Stimulated activated naive CD8-positive, alpha-beta T cell treated with anti-CD3 and anti-CD28 coated beads, Interleukin-15, amount 100 ng/mL, for 72 hours (primary cell): Measurements from ENCODE around the gene LHX1.
A peak's percentile ranks its signal among the peaks of the same experiment; 100 is the strongest.

Experiments
- ATAC-seq: fragments of 150-1000 bp; cut with Tn5 transposase; 2 replicates; pipeline ENCODE4 v1.10.0; 2021; ENCODE audit warnings: mild to moderate bottlenecking, moderate library complexity
- DNase-seq, 2 donors: peaks; one replicate each; pipeline ENCODE4 v3.0.0; 2021 to 2022
- H3K27ac Mint-ChIP-seq, 2 donors: one replicate each; pipeline ENCODE4 v1.8.0; 2022; ENCODE audit warnings: mild to moderate bottlenecking in 2 of 2, mixed read lengths in 2 of 2, moderate library complexity in 2 of 2
- H3K27me3 Mint-ChIP-seq: one replicate; pipeline ENCODE4 v1.8.0; 2022; ENCODE audit warnings: mixed read lengths
- H3K4me1 Mint-ChIP-seq: one replicate; pipeline ENCODE4 v1.8.0; 2022; ENCODE audit warnings: mild to moderate bottlenecking, mixed read lengths
- H3K4me3 Mint-ChIP-seq, 2 donors: one replicate each; pipeline ENCODE4 v1.8.0; 2022; ENCODE audit warnings: mild to moderate bottlenecking in 2 of 2, mixed read lengths in 2 of 2, moderate library complexity in 1 of 2
- H3K9me3 Mint-ChIP-seq, 2 donors: one replicate each; pipeline ENCODE4 v1.8.0; 2022; ENCODE audit warnings: mixed read lengths in 2 of 2

Gene LHX1

DNA sequence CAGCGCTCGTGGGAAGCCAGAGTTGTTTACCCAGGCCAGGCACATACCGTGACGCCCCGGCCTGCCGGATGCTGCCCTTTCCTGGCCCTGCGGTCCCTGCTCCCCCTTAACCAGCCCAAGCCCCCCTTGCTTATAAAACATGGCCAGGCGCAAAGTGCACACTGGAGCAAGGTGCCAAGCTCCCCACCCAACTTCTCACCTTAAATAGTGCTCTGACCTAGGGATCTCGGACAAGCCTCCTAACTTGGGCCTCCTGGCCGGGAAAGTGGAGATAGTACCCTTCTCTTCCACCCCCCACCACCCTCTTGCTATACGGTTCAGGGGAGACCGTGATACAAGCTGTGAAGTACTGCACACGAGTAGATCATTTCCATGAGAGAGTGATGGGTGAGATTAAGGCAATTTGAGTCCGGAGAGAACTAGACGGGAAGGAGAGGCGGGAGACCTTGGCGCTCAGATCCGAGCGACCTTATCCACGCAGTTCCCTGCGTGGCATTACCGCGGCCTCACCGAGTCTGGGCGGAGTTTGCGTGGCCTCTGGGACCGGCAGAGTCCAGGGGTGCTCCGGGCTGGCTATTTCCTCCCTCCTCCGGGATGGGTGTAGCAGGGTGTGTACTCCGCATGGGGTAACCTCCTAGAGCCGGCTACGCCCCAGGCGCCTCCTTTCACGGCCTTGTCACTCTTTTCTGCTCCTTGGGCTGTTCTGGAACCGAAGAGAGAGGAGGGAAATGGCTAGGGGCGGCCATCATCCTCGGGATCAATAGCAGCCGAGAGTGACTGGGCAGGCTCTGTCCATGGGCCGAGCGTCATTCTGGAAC, 4.4 kb upstream of the LHX1 start:
- DNase-seq (no peak), ATAC-seq (no peak)
- Mint-ChIP-seq H3K4me3 (peak overlapping the region; percentile 75 to 82), H3K9me3 (no peaks in the 10 kb centered on the region), H3K27me3 (peaks cover 100% of the 10 kb centered on the region), H3K27ac (no peak overlapping the region), H3K4me1 (peaks cover 82% of the 10 kb centered on the region)

DNA sequence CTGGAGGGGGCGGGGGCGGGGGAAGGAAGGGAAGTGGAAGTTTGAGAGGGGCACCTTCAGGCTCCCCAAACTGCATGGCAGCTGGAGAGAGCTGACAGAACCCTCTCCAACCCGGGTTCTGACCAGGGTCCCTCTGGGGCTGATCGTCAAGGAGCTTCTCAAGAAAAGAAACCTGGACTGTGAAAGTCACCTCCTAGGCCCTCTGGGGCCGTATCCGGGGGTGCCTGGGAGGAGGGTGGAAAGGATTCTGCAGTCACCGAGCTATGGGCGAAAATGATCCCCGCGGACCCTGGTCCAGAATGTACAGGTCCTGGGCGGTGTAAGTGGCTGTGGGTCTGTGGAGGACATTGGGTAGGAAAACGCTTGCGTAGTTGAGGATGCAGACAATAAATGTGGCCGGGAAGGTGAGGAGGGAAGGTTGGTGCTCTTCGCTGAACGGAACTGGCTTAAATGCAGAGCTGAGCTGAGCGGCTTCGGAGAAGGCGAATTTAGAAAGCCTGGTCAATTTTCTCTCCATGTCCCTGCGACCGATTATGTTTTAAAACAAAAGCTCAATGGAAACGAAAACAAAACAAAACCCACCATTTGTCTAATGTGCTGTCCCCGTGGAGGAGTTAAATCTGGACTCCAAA, 3.6 kb upstream of the LHX1 start:
- peak overlapping the region; percentile 75 to 82 for H3K4me3 Mint-ChIP-seq
- peaks cover 82% of the 10 kb centered on the region for H3K4me1 Mint-ChIP-seq
- ATAC-seq (no peak), DNase-seq (no peak)
- no peak overlapping the region for H3K27ac Mint-ChIP-seq
- peaks cover 100% of the 10 kb centered on the region for H3K27me3 Mint-ChIP-seq
- no peaks in the 10 kb centered on the region for H3K9me3 Mint-ChIP-seq

DNA sequence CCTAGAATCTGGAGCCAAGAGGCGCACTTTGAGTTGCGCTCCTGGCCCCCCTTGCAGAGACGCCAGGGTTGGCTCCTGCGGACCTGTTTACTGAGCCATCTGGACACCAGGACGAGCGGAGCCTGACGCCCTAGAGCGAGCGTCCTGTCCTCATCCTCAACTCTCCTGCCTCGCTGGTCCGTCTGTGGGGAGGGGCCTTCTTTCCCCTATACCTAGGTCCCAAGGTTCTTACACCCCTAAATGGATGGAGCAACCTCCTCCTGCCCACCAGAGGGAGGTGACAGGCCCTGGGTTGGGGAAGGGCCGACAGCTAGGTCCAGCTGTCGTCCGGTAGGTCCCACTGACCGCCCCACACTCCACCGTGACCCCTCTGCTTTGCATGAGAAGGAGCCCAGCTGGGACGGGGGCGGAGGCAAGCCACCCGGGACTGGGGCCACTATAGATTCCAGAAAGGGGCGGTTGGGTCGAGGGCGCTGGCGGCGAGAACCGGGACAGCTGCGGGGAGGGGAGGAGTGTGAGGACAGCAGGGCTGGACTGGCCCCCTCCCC, 3.1 kb upstream of the LHX1 start:
- no peaks in the 10 kb centered on the region for H3K9me3 Mint-ChIP-seq
- peak overlapping the region; percentile 75 to 82 for H3K4me3 Mint-ChIP-seq
- H3K27me3 Mint-ChIP-seq, result peaks cover 100% of the 10 kb centered on the region
- no peak for ATAC-seq
- DNase-seq, result no peak
- peaks cover 82% of the 10 kb centered on the region for H3K4me1 Mint-ChIP-seq
- no peak overlapping the region for H3K27ac Mint-ChIP-seq

DNA sequence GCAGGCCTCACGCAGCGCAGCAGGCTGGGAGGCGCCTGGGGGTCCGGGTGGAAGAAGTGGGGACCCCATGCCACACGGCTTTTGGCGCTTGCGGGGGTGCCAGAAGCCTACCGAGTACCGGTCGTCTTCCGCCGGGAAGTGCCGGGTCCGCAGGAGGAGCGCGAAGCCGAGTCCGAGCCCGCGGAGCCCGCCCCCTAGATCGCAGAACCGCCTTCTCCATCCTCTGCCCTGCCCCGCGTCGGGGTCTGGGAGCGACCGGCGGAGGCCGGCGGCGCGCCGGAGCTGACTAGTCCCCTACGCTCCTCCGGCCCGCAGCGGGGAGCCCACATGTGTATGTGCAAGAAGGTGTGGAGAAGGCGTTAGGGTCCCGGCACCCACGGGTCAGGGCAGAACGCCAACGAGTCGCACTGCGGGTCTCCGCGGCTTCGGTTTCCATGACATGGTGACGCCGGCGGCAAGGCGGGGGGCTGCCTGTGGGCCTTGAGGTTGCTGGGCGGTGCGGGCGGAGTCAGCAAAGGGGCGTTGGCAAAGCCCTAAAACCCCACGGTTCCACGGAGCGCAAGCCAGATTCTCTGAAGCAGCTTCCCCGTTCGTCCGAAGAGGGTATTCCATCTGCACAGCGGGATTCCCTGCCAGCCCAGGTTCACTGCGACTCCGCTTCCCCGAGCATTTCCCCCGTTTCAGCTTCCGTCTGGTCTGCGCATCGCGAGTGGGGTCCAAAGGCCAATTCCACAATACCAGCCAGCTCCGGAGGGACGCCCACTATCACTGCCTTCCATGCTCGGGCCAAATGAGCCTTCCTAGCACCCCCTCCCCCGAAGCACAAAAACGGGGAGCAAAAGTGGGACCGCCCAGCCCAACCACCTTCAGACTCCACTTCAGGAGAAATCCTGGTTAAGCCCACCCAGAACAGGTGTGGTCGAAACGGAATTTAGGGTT, 2.3 kb upstream of the LHX1 start:
- no peaks in the 10 kb centered on the region for H3K9me3 Mint-ChIP-seq
- peaks cover 100% of the 10 kb centered on the region for H3K27me3 Mint-ChIP-seq
- no peak overlapping the region for H3K27ac Mint-ChIP-seq
- no peak for ATAC-seq
- DNase-seq, result peak in 1 of 2 donors; percentile 30
- H3K4me3 Mint-ChIP-seq, result peak overlapping the region; percentile 77 to 82
- H3K4me1 Mint-ChIP-seq, result peaks cover 88% of the 10 kb centered on the region

DNA sequence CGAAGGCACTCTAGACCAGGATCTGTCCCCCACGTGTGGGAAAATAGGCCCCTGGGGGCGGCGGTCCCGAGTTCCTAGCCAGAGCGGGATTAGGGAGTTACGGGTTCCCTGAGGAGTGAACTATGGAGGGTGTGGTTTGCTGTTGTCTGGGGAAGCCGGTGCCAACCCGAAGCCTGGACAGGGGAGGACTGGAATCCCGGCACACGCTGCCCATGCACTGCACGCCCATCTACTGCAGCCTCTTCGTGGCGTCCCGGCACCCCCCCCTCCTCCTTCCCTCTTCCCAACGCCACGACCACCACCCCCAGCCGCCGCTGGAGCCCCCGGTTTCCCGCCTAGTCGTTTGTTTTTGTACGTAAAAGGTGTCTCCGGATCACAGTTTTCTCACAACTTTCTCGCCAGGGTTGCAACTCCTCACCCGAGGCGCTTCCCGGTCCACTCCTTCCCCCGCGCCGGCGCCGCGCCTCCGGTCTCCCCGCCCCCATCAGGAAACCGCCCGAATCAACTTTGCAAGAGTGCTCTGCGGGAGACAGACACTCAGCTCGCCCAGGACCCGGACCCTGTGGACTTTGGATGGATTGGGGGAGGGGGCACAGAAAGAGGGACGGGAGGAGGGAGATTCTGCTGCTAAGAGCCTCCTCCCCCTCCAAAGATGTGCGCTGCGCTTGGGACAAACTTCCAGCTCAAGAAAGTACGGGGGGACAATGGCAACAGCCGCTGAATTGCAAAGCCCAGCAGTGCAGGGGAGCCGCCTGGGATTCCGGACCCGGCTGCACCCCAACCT, 1.4 kb upstream of the LHX1 start:
- Mint-ChIP-seq H3K9me3 (no peaks in the 10 kb centered on the region), H3K4me1 (peaks cover 97% of the 10 kb centered on the region), H3K4me3 (peak overlapping the region; percentile 82 to 88), H3K27me3 (peaks cover 100% of the 10 kb centered on the region), H3K27ac (no peak overlapping the region)
- ATAC-seq (no peak), DNase-seq (no peak)

DNA sequence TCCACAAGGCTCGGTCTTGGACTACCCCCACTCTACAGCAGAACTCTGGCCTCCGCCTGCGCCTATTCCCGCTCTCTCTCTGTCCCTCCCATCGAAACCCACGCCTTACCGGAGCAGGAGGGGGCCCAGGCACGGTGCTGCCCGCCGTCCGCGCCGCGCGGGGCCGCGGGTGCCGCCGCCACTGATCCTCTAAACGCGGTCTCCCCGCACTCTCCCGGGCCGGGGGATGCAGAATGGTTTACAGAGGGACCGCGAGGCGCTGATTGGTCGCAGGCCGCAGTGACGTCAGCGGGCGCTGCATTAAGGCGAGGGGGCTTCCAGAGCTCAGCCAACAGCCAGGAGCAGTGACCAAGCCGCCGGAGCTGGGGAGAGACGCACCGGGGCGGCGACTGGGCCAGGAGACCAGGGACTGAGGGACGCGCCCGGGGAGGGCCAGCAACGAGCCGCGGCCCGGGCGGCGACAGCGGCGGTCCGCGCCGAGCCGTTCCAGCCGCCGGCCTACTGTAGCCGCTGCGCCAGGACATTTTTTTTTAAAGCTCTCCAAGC, 747 bp upstream of the LHX1 start:
- DNase-seq, result no peak
- H3K27ac Mint-ChIP-seq, result no peak overlapping the region
- H3K4me1 Mint-ChIP-seq, result peaks cover 98% of the 10 kb centered on the region

DNA sequence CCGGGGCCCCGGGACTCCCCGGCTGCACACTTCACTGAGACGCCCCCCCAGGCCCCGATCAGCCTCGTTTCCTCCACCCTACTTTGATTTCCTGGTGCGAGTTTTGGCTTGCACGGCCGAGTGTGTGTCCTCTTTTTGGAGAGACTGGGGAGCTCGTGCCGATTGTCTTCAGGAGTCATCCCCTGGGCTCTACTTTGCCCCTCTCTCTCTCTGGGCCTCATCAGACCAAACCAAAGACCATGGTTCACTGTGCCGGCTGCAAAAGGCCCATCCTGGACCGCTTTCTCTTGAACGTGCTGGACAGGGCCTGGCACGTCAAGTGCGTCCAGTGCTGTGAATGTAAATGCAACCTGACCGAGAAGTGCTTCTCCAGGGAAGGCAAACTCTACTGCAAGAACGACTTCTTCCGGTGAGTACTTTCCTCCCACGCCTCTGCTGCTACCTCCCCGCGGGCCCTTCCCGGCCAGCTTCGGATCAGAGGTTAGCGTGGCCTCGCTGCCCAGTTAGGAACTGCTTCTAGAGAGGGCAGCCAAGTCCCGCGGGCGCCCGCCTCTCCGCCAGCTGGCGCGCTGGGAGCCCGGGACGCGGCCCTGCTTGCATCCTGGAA, 787 bp downstream of the LHX1 start:
- H3K4me3 Mint-ChIP-seq, result peak overlapping the region; percentile 82 to 88
- peak; percentile 37 for ATAC-seq
- peaks cover 100% of the 10 kb centered on the region for H3K27me3 Mint-ChIP-seq
- peaks cover 89% of the 10 kb centered on the region for H3K4me1 Mint-ChIP-seq
- H3K27ac Mint-ChIP-seq, result no peak overlapping the region
- no peaks in the 10 kb centered on the region for H3K9me3 Mint-ChIP-seq
- DNase-seq, result peak in 1 of 2 donors; percentile 45

More for the DNA sequence above, 747 bp upstream of the LHX1 start:
- Mint-ChIP-seq H3K4me3 (peak overlapping the region; percentile 82 to 88), H3K27me3 (peaks cover 100% of the 10 kb centered on the region), H3K9me3 (no peaks in the 10 kb centered on the region)
- no peak for ATAC-seq

DNA sequence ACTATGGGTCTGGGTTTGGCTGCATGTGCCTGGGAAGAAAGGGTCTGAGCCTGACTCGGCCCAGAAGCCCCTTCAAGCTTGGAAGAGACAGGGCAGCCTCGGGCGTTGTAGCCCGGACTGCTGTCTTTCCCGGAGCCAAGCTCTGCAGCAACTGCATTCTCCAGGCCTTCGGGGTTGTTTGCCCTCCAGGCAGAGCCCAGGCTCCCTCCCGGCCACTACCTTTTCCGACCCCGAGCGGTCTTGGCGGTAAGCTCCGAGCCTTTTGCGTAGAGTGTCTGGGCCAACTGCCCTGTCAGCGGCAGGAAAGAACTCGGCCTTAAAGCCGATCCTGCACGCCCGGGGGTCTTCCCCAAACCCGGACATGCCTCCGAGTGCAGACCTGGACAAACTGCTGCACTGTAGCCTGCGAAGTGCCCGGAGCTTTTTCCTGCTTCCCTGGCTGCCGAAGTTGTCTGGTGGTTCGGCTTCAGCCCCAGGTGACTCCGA, 1.3 kb downstream of the LHX1 start:
- peaks cover 100% of the 10 kb centered on the region for H3K27me3 Mint-ChIP-seq
- H3K9me3 Mint-ChIP-seq, result no peaks in the 10 kb centered on the region
- H3K4me3 Mint-ChIP-seq, result peak overlapping the region; percentile 82 to 88
- H3K27ac Mint-ChIP-seq, result no peak overlapping the region
- ATAC-seq (no peak), DNase-seq (peak in 1 of 2 donors; percentile 24)
- H3K4me1 Mint-ChIP-seq, result peaks cover 89% of the 10 kb centered on the region

DNA sequence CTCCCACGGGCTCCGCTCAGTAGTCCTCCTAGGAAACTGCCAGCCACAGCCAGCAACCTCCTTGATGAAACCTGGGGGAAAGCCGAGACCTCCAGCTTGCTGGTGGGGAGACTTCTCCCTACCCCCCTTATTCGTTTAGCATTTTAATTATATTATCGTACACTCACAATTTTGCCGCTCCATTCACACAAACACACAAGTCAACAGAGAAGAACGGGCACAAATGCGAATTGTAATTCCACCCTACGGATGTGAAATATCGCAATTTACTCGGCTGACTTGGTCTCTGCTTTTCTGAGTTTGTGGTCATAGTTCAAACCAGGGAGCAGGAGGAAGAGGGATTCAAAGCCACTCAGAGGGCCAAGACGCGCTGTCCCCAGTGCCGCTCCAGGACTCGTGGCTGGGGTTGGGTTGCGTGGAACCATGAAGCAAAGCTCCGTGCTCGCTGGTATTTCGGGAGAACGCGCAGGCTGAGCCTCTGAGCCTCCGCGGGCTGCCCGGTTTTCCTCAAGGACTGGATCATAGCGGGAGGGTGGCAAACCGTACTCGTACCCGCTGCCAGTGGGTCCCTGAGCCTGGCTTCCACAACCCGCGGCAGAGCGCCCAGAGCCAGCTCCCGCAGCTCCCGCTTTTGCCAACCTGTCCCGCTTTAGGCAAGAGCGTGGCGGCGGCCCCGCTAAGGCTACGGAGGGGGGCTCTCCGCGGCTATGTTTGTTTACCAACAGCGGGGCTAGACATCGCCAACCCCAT, 2.0 kb downstream of the LHX1 start:
- peaks cover 100% of the 10 kb centered on the region for H3K27me3 Mint-ChIP-seq
- no peaks in the 10 kb centered on the region for H3K9me3 Mint-ChIP-seq
- DNase-seq, result peak in 1 of 2 donors; percentile 26
- ATAC-seq, result no peak
- H3K4me1 Mint-ChIP-seq, result peaks cover 86% of the 10 kb centered on the region
- peak overlapping the region in 1 of 2 donors; percentile 31 for H3K27ac Mint-ChIP-seq
- H3K4me3 Mint-ChIP-seq, result peak overlapping the region; percentile 82 to 88

DNA sequence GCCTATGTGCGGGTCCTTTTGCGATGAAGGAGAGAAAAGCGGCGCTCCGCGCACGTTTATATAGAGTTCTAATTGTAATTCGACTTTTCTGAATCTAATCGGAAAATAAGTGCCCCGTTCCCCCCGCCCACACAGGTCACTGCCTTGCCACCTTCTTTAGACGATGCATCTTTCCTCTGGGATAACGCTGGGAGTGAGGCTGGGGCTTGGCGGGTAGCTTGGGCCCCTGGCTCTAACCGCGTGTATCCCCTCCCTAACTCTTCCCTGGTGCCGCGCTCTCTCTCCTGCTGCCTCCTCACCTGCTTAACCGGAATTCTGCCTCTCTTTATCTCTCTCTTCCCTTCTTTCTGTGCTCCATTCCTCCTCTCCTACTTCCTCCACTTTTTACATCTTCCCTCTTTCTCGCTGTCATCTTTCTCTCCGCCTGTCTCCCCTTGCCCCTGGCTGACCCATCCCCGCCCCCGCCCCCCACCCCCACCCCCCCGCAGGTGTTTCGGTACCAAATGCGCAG, 2.6 kb downstream of the LHX1 start:
- peak overlapping the region in 1 of 2 donors; percentile 17 for H3K4me3 Mint-ChIP-seq
- no peaks in the 10 kb centered on the region for H3K9me3 Mint-ChIP-seq
- DNase-seq (no peak), ATAC-seq (no peak)
- H3K4me1 Mint-ChIP-seq, result peaks cover 81% of the 10 kb centered on the region
- no peak overlapping the region for H3K27ac Mint-ChIP-seq
- peaks cover 100% of the 10 kb centered on the region for H3K27me3 Mint-ChIP-seq

DNA sequence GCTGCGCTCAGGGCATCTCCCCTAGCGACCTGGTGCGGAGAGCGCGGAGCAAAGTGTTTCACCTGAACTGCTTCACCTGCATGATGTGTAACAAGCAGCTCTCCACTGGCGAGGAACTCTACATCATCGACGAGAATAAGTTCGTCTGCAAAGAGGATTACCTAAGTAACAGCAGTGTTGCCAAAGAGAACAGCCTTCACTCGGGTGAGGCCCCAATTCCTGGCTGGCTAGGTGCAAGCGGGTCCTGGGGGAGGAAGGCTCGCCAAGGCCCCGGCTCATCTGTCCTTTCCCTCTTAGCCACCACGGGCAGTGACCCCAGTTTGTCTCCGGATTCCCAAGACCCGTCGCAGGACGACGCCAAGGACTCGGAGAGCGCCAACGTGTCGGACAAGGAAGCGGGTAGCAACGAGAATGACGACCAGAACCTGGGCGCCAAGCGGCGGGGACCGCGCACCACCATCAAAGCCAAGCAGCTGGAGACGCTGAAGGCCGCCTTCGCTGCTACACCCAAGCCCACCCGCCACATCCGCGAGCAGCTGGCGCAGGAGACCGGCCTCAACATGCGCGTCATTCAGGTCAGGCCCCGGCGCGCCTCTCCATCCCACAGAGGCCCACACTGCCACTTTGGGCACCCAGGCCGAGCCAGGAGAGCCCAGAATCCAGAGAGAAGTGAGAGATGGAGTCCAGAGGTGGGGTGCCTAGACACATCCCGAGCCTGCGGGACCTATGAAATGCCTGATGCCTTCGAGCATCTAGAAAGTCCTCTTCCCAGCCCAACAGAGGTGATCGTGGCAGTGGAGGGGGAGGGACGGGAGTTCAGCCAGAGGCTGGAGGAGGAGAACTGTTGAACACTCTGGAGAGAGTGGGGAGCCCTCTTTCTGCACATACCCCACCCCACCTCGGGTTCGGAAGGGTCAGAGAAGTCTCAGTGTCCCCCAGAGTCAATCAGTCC, 3.3 kb downstream of the LHX1 start:
- Mint-ChIP-seq H3K4me3 (no peak overlapping the region), H3K27me3 (peaks cover 100% of the 10 kb centered on the region), H3K4me1 (peaks cover 73% of the 10 kb centered on the region), H3K9me3 (no peaks in the 10 kb centered on the region), H3K27ac (no peak overlapping the region)
- DNase-seq, result no peak
- no peak for ATAC-seq

DNA sequence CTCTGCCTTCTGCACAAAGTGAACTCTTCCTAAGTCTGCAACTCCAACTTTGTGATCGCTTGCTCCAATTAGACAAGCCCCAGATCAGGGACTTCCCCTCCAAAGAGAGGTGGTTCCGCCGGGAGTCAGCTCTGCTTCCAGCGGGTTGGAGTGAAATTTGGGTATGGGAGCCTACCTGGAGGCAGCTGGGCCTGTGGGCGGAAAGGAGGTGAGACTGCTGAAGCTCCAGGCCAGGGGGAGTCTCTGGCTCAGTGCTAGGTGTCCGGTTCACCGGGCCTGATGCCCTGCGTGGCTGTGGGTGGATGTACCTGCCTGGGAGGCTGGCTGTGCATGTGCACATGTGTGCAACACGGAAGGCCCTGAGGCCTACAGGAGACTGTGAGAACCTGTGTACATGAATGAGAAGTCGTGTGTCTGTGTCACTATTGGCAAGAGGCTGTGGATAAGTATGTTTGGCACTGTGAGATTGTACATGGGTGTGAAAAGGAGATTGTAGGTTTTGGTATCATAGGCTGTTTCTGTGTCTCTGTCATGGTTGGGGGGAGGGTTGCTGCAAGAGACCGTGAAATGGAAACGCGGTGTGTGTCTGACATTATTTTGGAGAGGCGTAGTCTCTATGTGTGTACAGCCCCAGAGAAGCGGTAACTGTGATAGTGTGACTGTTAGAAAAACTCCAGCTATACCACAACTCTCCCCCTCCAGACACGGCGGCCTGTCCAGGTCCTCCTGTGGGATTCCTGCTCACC, 4.2 kb downstream of the LHX1 start:
- Mint-ChIP-seq H3K9me3 (no peaks in the 10 kb centered on the region), H3K27ac (no peak overlapping the region), H3K27me3 (peaks cover 100% of the 10 kb centered on the region), H3K4me1 (peaks cover 70% of the 10 kb centered on the region), H3K4me3 (peak overlapping the region; percentile 1 to 66)
- DNase-seq (no peak), ATAC-seq (peak; percentile 16)
